Peyer's patch (tissue), 4 donors: ENCODE measurements around the gene PCBP3.

Experiments used
- POLR2A ChIP-seq, 2 donors: fragments of 450-650 bp; IDR thresholded peaks; one replicate each; pipeline ENCODE4 v1.5.1; 2017; ENCODE audit warnings: antibody characterized with exemption in 2 of 2, mild to moderate bottlenecking in 2 of 2, moderate library complexity in 2 of 2
- TF ChIP-seq, protein P1 (sequence below), 6 experiments: fragments of 450-650 bp in 4 of 6; fragments of 200-600 bp in 2 of 6; sonication (generic) in 1 of 6; IDR thresholded peaks; one replicate each; pipeline ENCODE4 v1.5.1; 2017 to 2019; ENCODE audit warnings: antibody characterized with exemption in 6 of 6, mild to moderate bottlenecking in 3 of 6, moderate library complexity in 1 of 6

DNA sequence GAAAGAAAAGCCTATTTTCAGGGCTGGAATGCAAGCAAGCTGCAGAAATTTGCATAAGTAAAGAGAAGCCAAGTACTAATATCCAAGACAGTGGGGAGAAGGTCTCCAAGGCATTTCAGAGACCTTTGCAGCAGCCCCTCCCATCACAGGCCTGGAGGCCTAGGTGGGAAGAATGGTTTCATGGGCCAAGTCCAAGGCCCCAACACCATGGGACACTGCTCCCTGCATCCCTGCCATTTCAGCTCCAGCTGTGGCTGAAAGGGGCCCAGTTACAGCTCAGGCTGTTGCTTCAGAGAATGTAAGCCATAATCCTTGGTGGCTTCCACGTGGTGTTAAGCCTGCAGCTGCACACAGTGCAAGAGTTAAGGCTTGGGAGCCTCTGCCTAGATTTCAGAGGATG lies 321.1 kb downstream of the PCBP3 start:
- TF ChIP-seq, protein P1, sequence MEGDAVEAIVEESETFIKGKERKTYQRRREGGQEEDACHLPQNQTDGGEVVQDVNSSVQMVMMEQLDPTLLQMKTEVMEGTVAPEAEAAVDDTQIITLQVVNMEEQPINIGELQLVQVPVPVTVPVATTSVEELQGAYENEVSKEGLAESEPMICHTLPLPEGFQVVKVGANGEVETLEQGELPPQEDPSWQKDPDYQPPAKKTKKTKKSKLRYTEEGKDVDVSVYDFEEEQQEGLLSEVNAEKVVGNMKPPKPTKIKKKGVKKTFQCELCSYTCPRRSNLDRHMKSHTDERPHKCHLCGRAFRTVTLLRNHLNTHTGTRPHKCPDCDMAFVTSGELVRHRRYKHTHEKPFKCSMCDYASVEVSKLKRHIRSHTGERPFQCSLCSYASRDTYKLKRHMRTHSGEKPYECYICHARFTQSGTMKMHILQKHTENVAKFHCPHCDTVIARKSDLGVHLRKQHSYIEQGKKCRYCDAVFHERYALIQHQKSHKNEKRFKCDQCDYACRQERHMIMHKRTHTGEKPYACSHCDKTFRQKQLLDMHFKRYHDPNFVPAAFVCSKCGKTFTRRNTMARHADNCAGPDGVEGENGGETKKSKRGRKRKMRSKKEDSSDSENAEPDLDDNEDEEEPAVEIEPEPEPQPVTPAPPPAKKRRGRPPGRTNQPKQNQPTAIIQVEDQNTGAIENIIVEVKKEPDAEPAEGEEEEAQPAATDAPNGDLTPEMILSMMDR (IDR thresholded peaks at IDR 0.05) = no peak
- no peak for TF ChIP-seq POLR2A (IDR thresholded peaks at IDR 0.05)
